LNCAP (cell line): Measurements from ENCODE around the gene GZMM.

Experiments
- CTCF ChIP-seq: fragments of 450-650 bp; IDR thresholded peaks from 2 replicates; pipeline ENCODE4 v1.5.1; 2017; ENCODE audit warnings: mild to moderate bottlenecking

The GZMM gene

GRCh38 chr19:535017-535835, 8.6 kb upstream of the GZMM start:
- no peak for TF ChIP-seq CTCF

GRCh38 chr19:536031-536880, 7.6 kb upstream of the GZMM start:
- TF ChIP-seq CTCF: no peak

GRCh38 chr19:536881-537404, 6.9 kb upstream of the GZMM start:
- TF ChIP-seq CTCF: no peak

GRCh38 chr19:538641-539428, 5.0 kb upstream of the GZMM start:
- TF ChIP-seq CTCF: no peak

GRCh38 chr19:539429-540030, 4.3 kb upstream of the GZMM start:
- no peak for TF ChIP-seq CTCF

- no peak for TF ChIP-seq CTCF
These were observed 2.8 kb upstream of the GZMM start for GRCh38 chr19:540867-541637.
